NCI-H446 (cell line): ENCODE measurements around the gene BCKDHB.
"Not testable (repeated sequence)": the region's sequence is repeated elsewhere in the genome, so short reads cannot be mapped to it uniquely, and the experiment has no call there.

Experiments used
- DNase-seq, 2 experiments: peaks; one replicate each; lab custom pipeline; 2025; lab: John Stamatoyannopoulos, UW

Gene BCKDHB

GRCh38 chr6:80106418-80107235, at the start of gene BCKDHB:
Gene BCKDHB, plus strand, starts transcription at chr6:80106671. Its CDS starts 23 bp downstream, at chr6:80106694.
- DNase-seq: peak; percentile 97 to 98

DNA sequence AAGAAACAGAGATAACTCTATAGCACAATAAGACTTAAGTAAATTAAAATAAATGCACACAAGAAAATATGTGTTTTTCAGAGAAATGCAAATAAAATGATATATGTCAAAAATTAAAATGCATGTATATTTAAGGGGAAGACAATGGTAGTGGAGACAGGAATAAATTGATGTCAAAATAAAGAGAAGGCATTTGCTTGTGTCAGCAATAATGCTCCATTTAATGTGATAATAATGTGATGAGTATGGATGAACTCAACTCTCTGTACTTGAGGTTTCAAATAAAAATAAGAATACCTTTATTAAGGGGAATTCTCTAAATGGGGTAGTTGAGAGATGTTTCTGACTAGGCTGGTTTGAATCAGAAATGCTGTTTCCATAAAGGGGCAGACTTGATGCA, 45.7 kb upstream of the BCKDHB start:
- DNase-seq: no peak

DNA sequence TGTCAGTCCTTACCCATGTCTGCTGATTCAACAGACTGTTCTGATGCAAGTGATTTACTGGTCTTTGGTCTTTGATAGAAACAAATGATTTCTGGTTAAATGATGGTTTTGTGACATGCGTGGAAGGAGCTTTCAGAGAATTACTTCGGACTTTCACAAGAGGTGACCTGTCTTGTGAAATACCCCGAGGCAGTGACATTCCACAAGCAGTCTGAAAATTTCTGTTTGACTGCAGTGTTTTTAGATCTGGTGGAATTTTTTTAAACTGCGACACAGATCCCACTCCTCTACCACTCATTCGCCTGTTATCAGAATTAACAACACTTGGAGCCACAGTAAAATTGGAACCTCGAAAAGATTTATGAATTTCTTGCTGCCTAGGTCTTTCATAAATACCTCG, 38.3 kb upstream of the BCKDHB start:
- DNase-seq: not testable (repeated sequence)

GRCh38 chr6:80070431-80070830, 36.0 kb upstream of the BCKDHB start:
- DNase-seq: not testable (repeated sequence)

- no peak for DNase-seq
These were observed 29.4 kb upstream of the BCKDHB start for GRCh38 chr6:80077067-80077466.

DNA sequence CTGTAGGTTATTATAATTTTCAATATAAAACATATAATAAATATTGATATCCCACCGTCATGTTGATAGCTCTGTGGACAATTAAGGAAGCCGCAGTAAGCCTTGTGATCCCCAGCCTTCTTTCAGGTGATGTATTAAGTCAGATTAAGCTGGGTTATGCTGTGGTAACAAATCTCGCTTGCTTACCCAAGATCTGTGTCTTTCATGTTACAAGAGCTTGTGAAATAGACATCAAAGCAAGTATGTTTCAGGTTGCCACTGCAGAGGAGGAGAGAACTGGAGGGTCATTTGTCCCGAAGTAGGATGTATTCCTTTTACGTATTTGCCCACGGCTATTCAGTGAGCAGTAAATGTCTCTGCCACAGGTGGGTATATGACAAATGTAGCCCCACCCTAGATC, 17.8 kb upstream of the BCKDHB start:
- DNase-seq: no peak

DNA sequence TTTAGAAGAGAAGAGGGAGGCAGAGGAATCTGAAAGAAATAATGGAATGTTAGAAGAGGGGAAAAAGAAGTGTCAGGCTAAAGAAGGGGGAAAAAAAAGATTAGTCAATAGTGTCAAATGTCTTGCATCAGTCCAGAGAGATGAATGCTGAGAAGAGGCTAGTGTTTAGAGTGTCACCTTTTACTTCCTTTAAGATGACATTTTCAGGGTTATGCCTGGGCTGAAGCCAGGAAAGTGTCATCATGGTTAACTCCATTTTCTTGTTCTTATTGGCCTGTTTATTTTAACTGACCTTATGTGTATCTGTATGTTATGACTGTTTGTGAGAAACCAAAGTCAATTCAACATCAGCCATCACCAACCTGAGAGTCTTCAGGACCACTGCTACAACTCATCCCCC, 15.0 kb upstream of the BCKDHB start:
- no peak for DNase-seq

- DNase-seq: peak in 1 of 2 experiments; percentile 11
These were observed 12.5 kb upstream of the BCKDHB start for GRCh38 chr6:80094017-80094416.

DNA sequence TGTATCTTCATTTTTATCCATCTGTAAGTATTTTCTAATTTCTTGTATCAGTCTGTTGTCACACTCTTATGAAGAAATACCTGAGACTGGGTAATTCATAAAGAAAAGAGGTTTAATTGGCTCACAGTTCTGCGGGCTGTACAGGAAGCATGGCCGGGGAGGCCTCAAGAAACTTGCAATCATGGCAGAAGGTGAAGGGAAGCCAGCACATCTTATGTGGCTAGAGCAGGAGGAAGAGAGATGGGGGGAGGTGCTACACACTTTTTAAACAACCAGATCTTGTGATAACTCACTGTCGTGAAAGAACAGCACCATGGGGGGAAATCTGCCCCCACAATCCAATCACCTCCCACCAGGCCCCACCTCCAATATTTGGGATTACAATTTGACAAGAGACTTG, 10.9 kb upstream of the BCKDHB start:
- no peak for DNase-seq

DNA sequence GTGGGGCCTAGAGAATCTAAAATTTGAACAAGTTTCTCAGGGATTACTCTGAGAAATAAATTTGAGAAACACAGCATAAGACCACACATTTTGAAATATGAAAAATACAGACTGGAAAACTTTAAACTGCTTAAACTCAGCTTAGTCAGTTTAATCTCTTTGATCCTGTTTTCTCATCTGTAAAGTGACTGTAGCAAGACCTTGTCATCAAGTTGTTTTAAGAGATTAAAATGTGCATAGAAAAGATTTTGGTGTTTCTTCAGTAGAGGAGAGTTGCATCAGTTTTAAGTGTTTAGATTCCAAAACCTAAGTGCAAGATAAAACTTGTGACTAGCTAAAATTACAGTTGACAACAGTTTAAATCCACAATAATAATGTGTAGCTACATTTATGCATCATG, 8.1 kb upstream of the BCKDHB start:
- no peak for DNase-seq

DNA sequence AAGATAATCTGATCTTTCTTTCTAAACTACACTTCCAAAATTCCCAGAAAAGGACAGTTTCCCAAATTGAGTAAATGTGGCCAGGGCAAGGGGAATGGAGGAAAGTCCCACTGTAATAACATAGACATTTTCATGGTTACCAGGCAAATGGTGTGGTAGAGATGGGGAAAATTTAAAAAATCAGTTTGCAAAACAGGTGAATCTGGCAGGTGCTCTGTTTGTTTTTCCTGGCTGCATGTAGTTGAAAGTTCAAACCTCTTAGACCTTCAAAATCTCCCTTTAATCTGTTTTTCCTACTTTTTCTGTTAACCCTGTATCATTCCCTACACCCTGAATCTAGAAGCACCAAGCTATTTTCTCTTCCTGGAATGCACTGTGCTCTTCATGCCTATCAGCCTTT, 2.0 kb upstream of the BCKDHB start:
- DNase-seq: no peak

DNA sequence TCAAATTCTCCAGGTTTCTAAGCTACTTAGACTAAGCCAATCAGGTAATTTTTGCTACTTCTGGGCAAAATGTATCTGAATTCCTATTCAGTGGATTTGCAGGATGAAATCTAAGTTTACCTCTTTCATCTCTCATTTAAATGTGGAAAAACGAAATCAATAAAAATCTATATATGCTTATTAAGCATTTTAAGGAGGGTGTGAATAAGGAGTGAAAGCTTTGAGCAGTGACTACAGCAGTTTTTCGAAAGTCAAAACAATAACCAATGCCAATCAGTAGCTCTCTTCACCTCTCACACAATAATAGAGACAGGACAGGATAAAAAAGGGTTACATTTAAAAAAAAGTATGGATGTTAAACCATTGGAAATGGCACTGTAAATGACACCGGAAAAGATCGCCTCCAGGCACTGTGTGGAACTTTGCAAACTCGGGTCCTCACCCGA, 476 bp upstream of the BCKDHB start:
- DNase-seq: no peak

DNA sequence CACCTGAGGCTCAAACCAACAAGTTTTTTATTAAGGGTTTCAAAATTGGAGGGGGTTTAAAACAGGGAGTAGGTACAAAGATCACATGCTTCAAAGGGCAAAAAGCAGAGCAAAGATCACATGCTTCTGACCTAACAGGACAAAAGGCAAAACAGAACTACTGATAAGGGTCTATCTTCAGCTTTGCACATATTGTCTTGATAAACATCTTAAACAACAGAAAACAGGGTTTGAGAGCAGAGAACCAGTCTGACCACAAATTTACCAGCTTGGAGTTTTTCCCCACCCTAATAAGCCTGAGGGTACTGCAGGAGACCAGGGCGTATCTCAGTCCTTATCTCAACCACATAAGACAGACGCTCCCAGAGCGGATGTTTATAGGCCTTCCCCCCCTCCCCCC, 16.1 kb downstream of the BCKDHB start:
- DNase-seq: not testable (repeated sequence)

DNA sequence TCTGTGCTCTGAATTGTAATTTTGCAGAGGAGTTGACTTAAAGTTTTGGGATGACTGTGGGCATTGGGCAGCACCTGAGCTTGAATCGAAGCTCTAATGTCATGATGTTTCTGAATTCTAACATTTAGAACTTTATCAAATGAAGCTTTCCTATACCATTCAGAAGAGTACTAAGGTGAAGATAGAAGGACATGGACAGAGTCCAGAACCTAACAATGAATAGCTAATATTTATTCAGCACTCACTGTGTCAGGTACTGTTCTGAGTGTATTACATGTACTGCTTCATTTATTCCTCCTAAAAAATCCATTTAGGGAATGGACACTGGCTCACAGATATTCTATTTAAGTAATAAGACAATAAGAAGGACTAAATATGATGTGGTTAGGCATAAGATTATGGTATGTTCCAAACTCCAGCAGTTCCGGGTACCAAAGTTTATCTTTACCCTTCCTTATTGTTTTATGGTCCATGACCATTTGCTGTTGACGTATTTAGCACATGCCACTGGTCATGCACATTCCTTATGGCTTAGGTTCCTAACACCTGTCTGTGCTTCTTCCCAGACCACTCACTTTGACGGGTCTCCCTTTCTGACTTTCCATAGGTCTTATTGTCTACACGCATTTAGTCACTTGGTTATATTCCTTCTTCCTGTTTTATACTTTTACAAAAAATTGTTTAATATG, 20.3 kb downstream of the BCKDHB start:
- no peak for DNase-seq

GRCh38 chr6:80129485-80129884, 23.0 kb downstream of the BCKDHB start:
- DNase-seq: no peak

DNA sequence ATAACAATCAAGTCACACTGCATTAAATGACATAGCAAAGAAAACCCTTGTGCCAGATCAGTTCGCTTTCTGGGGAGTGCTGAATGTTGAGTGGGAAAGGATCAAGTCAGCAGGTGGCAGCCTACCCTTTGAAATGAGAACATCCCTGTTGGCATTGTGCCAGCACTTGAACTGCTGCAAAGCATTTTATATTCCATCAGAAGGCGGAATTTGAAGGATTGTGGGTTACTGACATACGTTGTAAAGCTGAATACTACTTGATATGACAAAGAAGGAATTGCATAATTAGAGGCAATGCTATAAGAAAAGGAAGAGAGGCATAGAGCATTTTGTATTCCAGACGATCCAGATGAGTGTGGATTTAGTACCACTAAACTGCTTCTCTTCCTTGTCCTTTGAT, 26.5 kb downstream of the BCKDHB start:
- DNase-seq: peak; percentile 31 to 60

- no peak for DNase-seq
These were observed 27.6 kb downstream of the BCKDHB start for GRCh38 chr6:80134065-80134464.

GRCh38 chr6:80142586-80142985, 36.1 kb downstream of the BCKDHB start:
- no peak for DNase-seq

DNA sequence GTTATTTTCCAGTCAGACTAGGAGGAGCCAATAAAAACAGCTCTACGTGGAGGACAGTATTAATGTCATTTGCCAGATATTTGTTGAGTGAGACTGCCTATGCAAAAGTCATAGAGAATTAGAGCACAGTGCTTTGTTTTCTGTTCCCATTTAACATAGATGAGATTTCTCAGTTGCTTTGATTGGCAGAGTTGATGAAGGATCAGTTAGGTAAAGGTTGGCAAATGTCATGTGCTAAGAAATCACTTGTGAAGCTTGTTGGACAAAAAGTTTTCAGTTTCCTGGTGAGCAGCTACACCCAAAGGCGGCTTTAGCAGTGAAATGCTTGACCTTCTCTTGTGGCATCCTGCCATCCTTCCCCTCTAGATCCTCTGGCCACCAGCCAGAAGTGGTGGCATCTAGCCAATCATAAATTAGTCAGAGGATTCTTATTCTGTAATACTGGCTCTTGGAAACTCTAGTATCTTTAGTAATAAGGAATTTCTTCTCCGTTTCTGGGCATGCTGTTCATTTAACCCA, 37.0 kb downstream of the BCKDHB start:
- peak; percentile 17 to 70 for DNase-seq

- DNase-seq: no peak
These were observed 38.4 kb downstream of the BCKDHB start for GRCh38 chr6:80144753-80145315.

DNA sequence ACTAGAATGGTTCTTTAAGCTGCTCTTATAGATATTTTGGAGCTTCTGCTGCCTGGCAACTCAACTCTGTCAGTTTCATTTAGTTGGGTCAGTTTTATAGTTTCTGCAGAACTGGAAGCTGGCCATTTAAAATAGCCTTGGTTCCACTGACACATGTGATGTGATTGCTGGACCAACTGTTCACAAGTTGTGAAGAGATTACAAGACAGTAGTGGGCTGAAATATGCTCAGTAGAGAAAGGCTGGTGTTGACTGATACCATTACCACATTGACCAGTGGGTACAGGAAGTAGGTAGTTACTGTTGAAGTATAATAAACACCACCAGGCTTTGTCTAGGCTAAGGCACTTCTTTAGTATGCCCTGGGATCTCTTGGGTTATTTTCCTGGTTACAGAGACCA, 39.0 kb downstream of the BCKDHB start:
- DNase-seq: no peak

- no peak for DNase-seq
These were observed 39.5 kb downstream of the BCKDHB start for GRCh38 chr6:80145921-80146320.

DNA sequence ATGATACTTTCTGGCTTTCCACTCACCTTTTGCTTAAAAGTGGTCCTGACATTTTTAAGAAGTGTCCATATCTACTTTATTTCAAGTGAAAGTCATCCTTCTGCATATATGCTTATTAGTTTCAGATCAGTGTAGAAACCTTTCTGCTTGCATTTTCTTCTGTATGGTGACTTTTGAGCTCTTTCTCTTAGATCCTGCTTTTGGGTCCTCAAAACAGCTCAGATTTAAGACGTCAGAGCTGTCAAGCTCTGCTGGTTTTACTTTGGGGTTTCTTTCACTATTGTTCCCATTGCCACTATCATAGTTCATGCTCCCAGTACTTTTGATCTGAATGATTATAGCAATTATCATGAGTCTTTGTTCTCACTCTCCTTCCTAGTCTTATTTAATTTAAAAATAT, 41.7 kb downstream of the BCKDHB start:
- no peak for DNase-seq
